ENCODE data around the gene UBQLN1. TPM values are rescaled to one million over a fixed set of nuclear protein-coding genes. Genes with fewer than 3 reads are reported as not detected.

UBQLN1 gene
- total RNA-seq, 1 experiment from 2014 or later, result 111 TPM

GRCh38 chr9:83675466-83675865, 32.3 kb downstream of the UBQLN1 start:
- no peak overlapping the region for H3K23ac ChIP-seq (ENCODE audit: insufficient read length, low read depth, low read length)
- peaks cover 3 to 4% of the 10 kb centered on the region in 2 experiments for H3K4me1 Mint-ChIP-seq
- H3K23me2 ChIP-seq (ENCODE audit: insufficient read length, low read depth, low read length, poor library complexity, severe bottlenecking), result no peaks in the 10 kb centered on the region
- DNase-seq, result no peak
- no peak overlapping the region for H2AK5ac ChIP-seq (ENCODE audit: insufficient read length, low read length)
- H3K14ac ChIP-seq (ENCODE audit: insufficient read depth, low read length), result no peak overlapping the region
- H3K9me3 Mint-ChIP-seq, result no peaks in the 10 kb centered on the region
- H2BK15ac ChIP-seq (ENCODE audit: low read depth, low read length), result no peak overlapping the region
- H3K36me3 Mint-ChIP-seq (ENCODE audit: insufficient read depth in 1 of 3, low read depth in 3 of 3), result peaks cover 29 to 83% (median 68%) of the 10 kb centered on the region in 3 experiments
- no peak overlapping the region for H3K56ac ChIP-seq (ENCODE audit: insufficient read length, low read depth, low read length)
- H3K9me3 ChIP-seq (ENCODE audit: control insufficient read depth, low read depth, low read length), result no peaks in the 10 kb centered on the region
- H2BK120ac ChIP-seq (ENCODE audit: low read depth, low read length, poor library complexity, severe bottlenecking), result no peak overlapping the region
- H3T11ph ChIP-seq (ENCODE audit: low read length), result no peak overlapping the region
- H3K27me3 Mint-ChIP-seq (ENCODE audit: low read depth), result no peaks in the 10 kb centered on the region
- no peak overlapping the region for H3K4ac ChIP-seq (ENCODE audit: low read depth, low read length)
- peaks cover 1% of the 10 kb centered on the region; the same call in 1 of the 2 replicates for H3K79me2 ChIP-seq (ENCODE audit: insufficient read depth, low read length)
- H3K27me3 ChIP-seq (ENCODE audit: insufficient read depth, low read length), result no peaks in the 10 kb centered on the region; the same call in 1 of the 2 replicates
- no peak overlapping the region for H3K27ac ChIP-seq (ENCODE audit: insufficient read length, low read depth, low read length)
- H2BK20ac ChIP-seq (ENCODE audit: low read depth, low read length, poor library complexity, severe bottlenecking), result no peak overlapping the region
- H3K4me3 Mint-ChIP-seq, result no peak overlapping the region
- no peak overlapping the region for H4K8ac ChIP-seq (replicated peaks; ENCODE audit: insufficient read length, low read depth, low read length)
- H3K9ac ChIP-seq (ENCODE audit: extremely low read depth, insufficient read length, low read length), result no peak overlapping the region
- H2BK5ac ChIP-seq (ENCODE audit: insufficient read length, low read length), result no peak overlapping the region
- H3K4me2 ChIP-seq (ENCODE audit: insufficient read depth, insufficient read length, low read length), result no peak overlapping the region
- no peak overlapping the region for H2AFZ ChIP-seq (ENCODE audit: low read length)
- WGBS (ENCODE audit: extremely low coverage, insufficient read length, low lambda C conversion rate), result no CpG with 5 or more reads among the region's 1 CpG
- no peak overlapping the region for H4K91ac ChIP-seq (ENCODE audit: insufficient read length, low read depth, low read length)
- no peak overlapping the region for H4K5ac ChIP-seq (ENCODE audit: insufficient read length, low read depth, low read length)
- H4K20me1 ChIP-seq (ENCODE audit: control insufficient read depth, insufficient read depth, insufficient read length), result no peaks in the 10 kb centered on the region
- no peaks in the 10 kb centered on the region for H3K4me1 ChIP-seq (ENCODE audit: insufficient read depth, low read length)
- TF ChIP-seq, protein P1, sequence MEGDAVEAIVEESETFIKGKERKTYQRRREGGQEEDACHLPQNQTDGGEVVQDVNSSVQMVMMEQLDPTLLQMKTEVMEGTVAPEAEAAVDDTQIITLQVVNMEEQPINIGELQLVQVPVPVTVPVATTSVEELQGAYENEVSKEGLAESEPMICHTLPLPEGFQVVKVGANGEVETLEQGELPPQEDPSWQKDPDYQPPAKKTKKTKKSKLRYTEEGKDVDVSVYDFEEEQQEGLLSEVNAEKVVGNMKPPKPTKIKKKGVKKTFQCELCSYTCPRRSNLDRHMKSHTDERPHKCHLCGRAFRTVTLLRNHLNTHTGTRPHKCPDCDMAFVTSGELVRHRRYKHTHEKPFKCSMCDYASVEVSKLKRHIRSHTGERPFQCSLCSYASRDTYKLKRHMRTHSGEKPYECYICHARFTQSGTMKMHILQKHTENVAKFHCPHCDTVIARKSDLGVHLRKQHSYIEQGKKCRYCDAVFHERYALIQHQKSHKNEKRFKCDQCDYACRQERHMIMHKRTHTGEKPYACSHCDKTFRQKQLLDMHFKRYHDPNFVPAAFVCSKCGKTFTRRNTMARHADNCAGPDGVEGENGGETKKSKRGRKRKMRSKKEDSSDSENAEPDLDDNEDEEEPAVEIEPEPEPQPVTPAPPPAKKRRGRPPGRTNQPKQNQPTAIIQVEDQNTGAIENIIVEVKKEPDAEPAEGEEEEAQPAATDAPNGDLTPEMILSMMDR (conservative IDR thresholded peaks at IDR 0.05), result no peak
- H3K27ac Mint-ChIP-seq, result no peak overlapping the region
- H3K18ac ChIP-seq (ENCODE audit: insufficient read length, low read depth, low read length), result no peak overlapping the region
- no peak overlapping the region for H2BK12ac ChIP-seq (ENCODE audit: insufficient read length, low read depth, low read length)
- peaks cover 7% of the 10 kb centered on the region for H3K79me1 ChIP-seq (ENCODE audit: insufficient read depth, low read depth, low read length, poor library complexity, severe bottlenecking)

Data from H9 (cell line).